GM12878 (cell line): ENCODE data around the gene RPUSD2. TPM values are rescaled to one million over a fixed set of nuclear protein-coding genes. Genes with fewer than 3 reads are reported as not detected.

ENCODE experiments used
- ATAC-seq: fragments of 200-7000 bp; cut with Tn5 transposase; 3 replicates; pipeline ENCODE4 v1.9.1; 2020; ENCODE audit warnings: mild to moderate bottlenecking, moderate library complexity
- BruUV-seq: library from RNA; stranded (reverse); fragments of 400-500 nt; replicated peaks from 2 replicates; lab custom pipeline; 2021; lab: Mats Ljungman, UMichigan
- CTCF ChIA-PET: fragments of 300-600 bp; sonication (Branson Sonifier 250); formaldehyde crosslinking; extraction: SDS; loops from one replicate; lab custom pipeline; 2021; ENCODE audit warnings: inconsistent platforms; lab: Yijun Ruan, JAX
- POLR2A ChIA-PET: fragments of 350-600 bp; formaldehyde crosslinking; extraction: SDS; loops from one replicate; lab custom pipeline; 2021; ENCODE audit warnings: inconsistent platforms; lab: Charles Lee
- RAD21 ChIA-PET: fragments of 300-600 bp; sonication (Branson Sonifier 250); formaldehyde crosslinking; loops from one replicate; lab custom pipeline; 2023; ENCODE audit warnings: antibody characterized with exemption; ENCODE audit not compliant: unreplicated experiment; lab: Charles Lee
- SMC1A ChIA-PET: fragments of 300-600 bp; sonication (Branson Sonifier 250); formaldehyde crosslinking; loops from one replicate; lab custom pipeline; 2023; ENCODE audit not compliant: unreplicated experiment, uncharacterized antibody; lab: Charles Lee
- DNase-seq: peaks from one replicate; pipeline ENCODE4 v3.0.0-alpha.2; 2011; ENCODE audit warnings: low read depth, low spot score
- FAIRE-seq: peaks from 3 replicates; lab custom pipeline; 2011; peaks lifted over from hg19 to GRCh38; lab: Jason Lieb, UNC
- H2AFZ ChIP-seq: 2 replicates; pipeline ENCODE4 v1.6.0; 2011; ENCODE audit warnings: low read depth, low read length, control low read depth; ENCODE audit not compliant: control insufficient read depth
- H3K27ac ChIP-seq: 2 replicates; pipeline ENCODE4 v1.5.1; 2011; ENCODE audit warnings: control low read depth; ENCODE audit not compliant: control insufficient read depth, insufficient read depth
- H3K27me3 ChIP-seq, 2 experiments: replicated peaks in 1 of 2; 2 replicates each; pipeline versions ENCODE4 v1.6.0 to v1.6.1; 2011; ENCODE audit warnings: low read length in 1 of 2; ENCODE audit not compliant: control insufficient read depth in 2 of 2, insufficient read depth in 2 of 2
- H3K36me3 ChIP-seq, 2 experiments: 2 replicates each; pipeline ENCODE4 v1.5.1; 2011; ENCODE audit warnings: low read length in 1 of 2; ENCODE audit not compliant: control insufficient read depth in 2 of 2, insufficient read depth in 2 of 2
- H3K4me1 ChIP-seq: 2 replicates; pipeline ENCODE4 v1.6.1; 2011; ENCODE audit warnings: mild to moderate bottlenecking, low read length, moderate library complexity, mixed read lengths; ENCODE audit not compliant: control insufficient read depth, insufficient read depth
- H3K4me2 ChIP-seq: 2 replicates; pipeline ENCODE4 v1.6.0; 2011; ENCODE audit warnings: control low read depth; ENCODE audit not compliant: control insufficient read depth, insufficient read depth
- H3K4me3 ChIP-seq: fragments of 200-600 bp; sonication (generic); 2 replicates; pipeline ENCODE4 v1.5.1; 2016
- H3K79me2 ChIP-seq: 2 replicates; pipeline ENCODE4 v1.6.0; 2011; ENCODE audit warnings: low read length; ENCODE audit not compliant: control insufficient read depth, insufficient read depth
- H3K9ac ChIP-seq: 2 replicates; pipeline ENCODE4 v1.8.0; 2011; ENCODE audit warnings: low read length, control low read depth, mixed read lengths; ENCODE audit not compliant: control insufficient read depth, insufficient read depth
- H3K9me3 ChIP-seq: replicated peaks from 3 replicates; pipeline ENCODE4 v1.5.1; 2011; ENCODE audit warnings: mild to moderate bottlenecking, low read length; ENCODE audit not compliant: control insufficient read depth, insufficient read depth
- H4K20me1 ChIP-seq: 2 replicates; pipeline ENCODE4 v1.6.0; 2011; ENCODE audit not compliant: control insufficient read depth, insufficient read depth
- CUX1 ChIP-seq: IDR thresholded peaks from 2 replicates; pipeline ENCODE4 v1.6.1; 2012; ENCODE audit warnings: improper control_type of control experiment, low read depth, low read length; ENCODE audit not compliant: insufficient replicate concordance
- DPF2 ChIP-seq: fragments of 450-650 bp; IDR thresholded peaks from 2 replicates; pipeline ENCODE4 v1.6.1; 2017; ENCODE audit warnings: mild to moderate bottlenecking
- IKZF2 ChIP-seq, 2 experiments: fragments of 450-650 bp; IDR thresholded peaks; 2 replicates each; pipeline ENCODE4 v1.6.1; 2017; ENCODE audit warnings: mild to moderate bottlenecking in 2 of 2, moderate library complexity in 2 of 2
- JUND ChIP-seq: IDR thresholded peaks from 2 replicates; pipeline ENCODE4 v1.6.1; 2012; ENCODE audit warnings: low read depth, mild to moderate bottlenecking, low read length, improper control_type of control experiment, moderate library complexity
- NFXL1 ChIP-seq: fragments of 450-650 bp; IDR thresholded peaks from 2 replicates; pipeline ENCODE4 v1.6.1; 2017; ENCODE audit warnings: antibody characterized with exemption, mild to moderate bottlenecking, borderline replicate concordance
- NR2C2 ChIP-seq: IDR thresholded peaks from 2 replicates; pipeline ENCODE4 v1.6.1; 2011; ENCODE audit warnings: borderline replicate concordance, low read depth; ENCODE audit not compliant: control insufficient read depth, insufficient read length
- PML ChIP-seq: IDR thresholded peaks from 2 replicates; pipeline ENCODE4 v1.6.1; 2012; ENCODE audit warnings: low read length, inconsistent platforms
- POLR2A ChIP-seq: IDR thresholded peaks from 2 replicates; pipeline ENCODE4 v1.6.1; 2011; ENCODE audit warnings: low read depth, mild to moderate bottlenecking, low read length
- PRDM15 ChIP-seq: fragments of 450-650 bp; formaldehyde crosslinking; IDR thresholded peaks from 2 replicates; pipeline ENCODE4 v1.4.0; 2020; ENCODE audit warnings: mild to moderate bottlenecking, moderate library complexity
- RUNX3 ChIP-seq: IDR thresholded peaks from 2 replicates; pipeline ENCODE4 v1.6.1; 2012; ENCODE audit warnings: low read length, inconsistent platforms
- ZBED1 ChIP-seq: IDR thresholded peaks from 2 replicates; pipeline ENCODE4 v1.6.1; 2016; ENCODE audit warnings: borderline replicate concordance
- in situ Hi-C: fragments of 300-500 bp; cut with MboI; formaldehyde crosslinking; loops from 9 replicates; pipeline ENCODE4 v1.14.3; 2018; ENCODE audit warnings: mixed read lengths
- intact Hi-C: fragments of 100-400 bp; cut with micrococcal nuclease; formaldehyde crosslinking; loops from one replicate; pipeline ENCODE4 v1.14.2; 2022; ENCODE audit not compliant: unreplicated experiment
- polyA plus RNA-seq, 11 experiments: library from polyadenylated mRNA; depleted of rRNA in 4 of 11; unstranded in 6 of 11; stranded (reverse) in 5 of 11; fragments of >200 nt; fragmentation: Nextera tagmentation in 4 of 11; fragmentation: Illumina TruSeq in 1 of 11; extraction: Ambion mirVana in 4 of 11; extraction: Trizol in 1 of 11; gene quantifications; 1 replicate in 1 of 11; 2 replicates in 10 of 11; pipeline versions ENCODE4 v1.2.1 to v1.2.3, GENCODE V29; 2011 to 2016; ENCODE audit warnings: inconsistent platforms in 2 of 11, missing spikeins in 2 of 11, low read depth in 1 of 11
- total RNA-seq, 4 experiments: library from RNA; depleted of rRNA in 3 of 4; stranded (reverse); fragments of >200 nt in 3 of 4; fragmentation: Illumina TruSeq in 1 of 4; extraction: Trizol in 1 of 4; gene quantifications; 2 replicates each; pipeline versions ENCODE4 v1.2.1 to v1.2.3, GENCODE V29; 2013 to 2021

Gene RPUSD2
- total and polyA plus RNA-seq, 10 of the 15 experiments (the other 5 are each of a cell fraction or from before 2014, with no cell fraction given), result 4.0 to 33.3 (median 18.5) TPM

- no peak overlapping the region for H3K4me2 ChIP-seq
- no peak overlapping the region for H2AFZ ChIP-seq
- H3K9ac ChIP-seq, result no peak overlapping the region
- H3K36me3 ChIP-seq, result peaks cover 4 to 9% of the 10 kb centered on the region in 2 experiments; a peak in 3 of 4 replicates
- no peak for DNase-seq
- no peaks in the 10 kb centered on the region for H4K20me1 ChIP-seq
- peaks cover 7% of the 10 kb centered on the region for H3K79me2 ChIP-seq
- intact Hi-C loops (no loop called here), in situ Hi-C loops (no loop called here)
- no peak for ATAC-seq
- ChIA-PET RAD21 (interaction anchor here (0.6 kb wide), 1 partner anchor 14 kb away, joined by 3 read pairs; no protein-coding TSS in a partner anchor), SMC1A (interaction anchor here (0.7 to 1.0 kb wide), 2 partner anchors 48 to 55 kb away, joined by 3 read pairs; no protein-coding TSS in a partner anchor), CTCF (interaction anchor here (1.0 kb wide), 1 partner anchor 15 kb away, joined by 3 read pairs; no protein-coding TSS in a partner anchor), POLR2A (no interaction called here)
- H3K4me3 ChIP-seq, result no peak overlapping the region
- FAIRE-seq, result no peak
- no TSS peak for BruUV-seq
- no peaks in the 10 kb centered on the region for H3K9me3 ChIP-seq
- H3K27me3 ChIP-seq, result no peaks in the 10 kb centered on the region
- TF ChIP-seq PML, result no peak
- no peak for TF ChIP-seq CUX1
- no peak for TF ChIP-seq RUNX3
- no peak for TF ChIP-seq JUND
- TF ChIP-seq PRDM15 (CRISPR knock-in tag), result no peak
- no peak for TF ChIP-seq NFXL1
- no peak for TF ChIP-seq IKZF2 (IDR thresholded peaks at IDR 0.05)
- no peak for TF ChIP-seq NR2C2
- TF ChIP-seq DPF2, result no peak
- no peak for TF ChIP-seq ZBED1
- no peak for TF ChIP-seq POLR2A
- H3K4me1 ChIP-seq, result peaks cover 5% of the 10 kb centered on the region; the same call in 1 of the 2 replicates
- no peak overlapping the region for H3K27ac ChIP-seq
Observed at GRCh38 chr15:40575113-40575512, 6.0 kb downstream of the RPUSD2 start.
